ENCODE data around the gene URAD. TPM values are rescaled to one million over a fixed set of nuclear protein-coding genes. Genes with fewer than 3 reads are reported as not detected.

URAD gene
- total RNA-seq, 2 experiments from 2014 or later, result not detected

DNA sequence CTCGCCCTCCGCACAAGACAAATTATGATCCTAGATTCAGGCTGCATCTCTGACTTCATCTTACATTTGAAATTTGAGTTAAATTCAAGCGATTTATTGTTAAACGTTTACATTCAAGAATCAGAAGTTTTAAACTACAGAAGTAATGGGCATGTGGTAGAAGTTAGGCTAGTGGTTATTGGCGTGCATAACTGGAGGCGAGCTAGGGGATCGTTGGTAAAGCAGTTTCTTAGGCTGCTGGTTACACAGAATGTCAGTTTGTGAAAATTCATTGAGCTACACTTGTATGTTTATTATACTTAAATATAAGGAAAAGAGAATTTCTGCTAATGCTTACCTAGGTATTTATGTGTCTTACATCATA lies 18.6 kb downstream of the URAD start:
- Histone ChIP-seq H3K4me2 (ENCODE audit: low read length) (no peak overlapping the region), H2AFZ (ENCODE audit: low read length) (no peak overlapping the region)
- intact Hi-C loops (cut with micrococcal nuclease; ENCODE audit: unreplicated experiment), result no loop called here

DNA sequence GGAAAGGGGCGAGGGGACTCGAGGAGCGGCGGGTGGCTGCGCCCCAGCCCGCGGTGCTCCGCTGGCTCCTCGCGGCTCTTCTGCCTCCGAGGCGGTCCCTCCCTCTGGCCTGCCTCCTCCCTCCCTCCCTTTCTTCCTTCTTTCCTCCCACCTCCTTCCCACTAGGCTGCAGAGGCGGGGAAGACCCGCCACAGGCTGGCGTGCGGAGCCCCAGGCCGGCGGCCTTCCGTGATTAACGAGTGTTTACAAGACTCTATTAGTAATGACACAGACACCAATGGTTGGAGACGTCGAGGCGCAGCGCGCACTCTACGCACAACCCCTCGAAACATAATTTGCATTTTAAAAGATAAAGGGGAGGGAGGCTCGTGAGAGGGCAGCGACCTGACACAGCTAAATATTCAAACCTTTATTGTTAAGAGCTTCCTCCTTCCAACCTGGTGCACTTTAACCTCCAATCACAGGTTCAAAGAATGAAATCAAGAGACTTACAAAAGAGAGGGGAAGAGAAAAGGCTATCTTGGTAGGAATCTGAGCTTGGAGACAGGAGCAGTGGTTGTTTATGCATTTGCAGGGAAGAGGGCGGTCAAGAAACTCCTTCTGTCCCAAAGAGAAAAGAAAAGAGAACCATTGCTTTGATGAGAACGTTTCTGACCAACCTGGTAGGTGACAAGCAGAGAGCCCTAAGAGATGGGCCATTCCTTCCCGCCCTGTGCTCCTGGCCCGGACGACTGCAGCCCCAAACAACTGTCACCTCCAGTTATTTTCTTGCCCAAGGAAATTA lies 19.2 kb downstream of the URAD start, which contains the start of gene CDX2:
Gene CDX2 (minus strand): TSS at position 234 of the 784 bp plus-strand sequence. CDS start 309 bp downstream, outside the sequence.
- Histone ChIP-seq H3K4me3 (ENCODE audit: low read depth, low read length, poor library complexity, severe bottlenecking) (no peak within 1 kb of the TSS), H4K20me1 (ENCODE audit: insufficient read depth, low read length) (no peaks in the 10 kb centered on the region), H3K4me2 (ENCODE audit: low read length) (no peak within 1 kb of the TSS), H3K36me3 (ENCODE audit: insufficient read depth, low read length) (no peaks in the 10 kb centered on the region), H3K4me1 (ENCODE audit: insufficient read depth, low read length, poor library complexity, severe bottlenecking) (no peaks in the 10 kb centered on the region), H3K79me2 (ENCODE audit: insufficient read depth, low read depth, low read length) (no peaks in the 10 kb centered on the region), H3K27ac (ENCODE audit: low read depth, low read length, poor library complexity, severe bottlenecking) (no peak within 1 kb of the TSS), H3K9me2 (ENCODE audit: insufficient read depth, low read length) (no peaks in the 10 kb centered on the region), H3K9me3 (ENCODE audit: low read length) (no peaks in the 10 kb centered on the region), H2AFZ (ENCODE audit: low read length) (no peak within 1 kb of the TSS)
- intact Hi-C loops (cut with micrococcal nuclease; ENCODE audit: unreplicated experiment), result no loop called here
- TF ChIP-seq, protein P1, sequence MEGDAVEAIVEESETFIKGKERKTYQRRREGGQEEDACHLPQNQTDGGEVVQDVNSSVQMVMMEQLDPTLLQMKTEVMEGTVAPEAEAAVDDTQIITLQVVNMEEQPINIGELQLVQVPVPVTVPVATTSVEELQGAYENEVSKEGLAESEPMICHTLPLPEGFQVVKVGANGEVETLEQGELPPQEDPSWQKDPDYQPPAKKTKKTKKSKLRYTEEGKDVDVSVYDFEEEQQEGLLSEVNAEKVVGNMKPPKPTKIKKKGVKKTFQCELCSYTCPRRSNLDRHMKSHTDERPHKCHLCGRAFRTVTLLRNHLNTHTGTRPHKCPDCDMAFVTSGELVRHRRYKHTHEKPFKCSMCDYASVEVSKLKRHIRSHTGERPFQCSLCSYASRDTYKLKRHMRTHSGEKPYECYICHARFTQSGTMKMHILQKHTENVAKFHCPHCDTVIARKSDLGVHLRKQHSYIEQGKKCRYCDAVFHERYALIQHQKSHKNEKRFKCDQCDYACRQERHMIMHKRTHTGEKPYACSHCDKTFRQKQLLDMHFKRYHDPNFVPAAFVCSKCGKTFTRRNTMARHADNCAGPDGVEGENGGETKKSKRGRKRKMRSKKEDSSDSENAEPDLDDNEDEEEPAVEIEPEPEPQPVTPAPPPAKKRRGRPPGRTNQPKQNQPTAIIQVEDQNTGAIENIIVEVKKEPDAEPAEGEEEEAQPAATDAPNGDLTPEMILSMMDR (conservative IDR thresholded peaks at IDR 0.05; ENCODE audit: low read length), result no peak
- TF ChIP-seq EZH2phosphoT487 (IDR thresholded peaks at IDR 0.05; ENCODE audit: borderline replicate concordance, low read depth, low read length), result no peak
- ChIA-PET CTCF (ENCODE audit: unreplicated experiment) (no interaction called here), POLR2A (no interaction called here)
- no peak for DNase-seq (ENCODE audit: low spot score)
- no TSS peak for BruUV-seq (replicated peaks)

More for the DNA sequence above, 18.6 kb downstream of the URAD start:
- Histone ChIP-seq H3K36me3 (ENCODE audit: insufficient read depth, low read length) (no peaks in the 10 kb centered on the region), H3K9me2 (ENCODE audit: insufficient read depth, low read length) (no peaks in the 10 kb centered on the region), H3K9me3 (ENCODE audit: low read length) (no peaks in the 10 kb centered on the region), H3K4me3 (ENCODE audit: low read depth, low read length, poor library complexity, severe bottlenecking) (no peak overlapping the region), H3K27ac (ENCODE audit: low read depth, low read length, poor library complexity, severe bottlenecking) (no peak overlapping the region), H3K4me1 (ENCODE audit: insufficient read depth, low read length, poor library complexity, severe bottlenecking) (no peaks in the 10 kb centered on the region), H4K20me1 (ENCODE audit: insufficient read depth, low read length) (no peaks in the 10 kb centered on the region), H3K79me2 (ENCODE audit: insufficient read depth, low read depth, low read length) (no peaks in the 10 kb centered on the region)
- ChIA-PET POLR2A (no interaction called here), CTCF (ENCODE audit: unreplicated experiment) (no interaction called here)
- BruUV-seq (replicated peaks), result no TSS peak
- TF ChIP-seq, protein P1 (conservative IDR thresholded peaks at IDR 0.05; ENCODE audit: low read length), result no peak
- DNase-seq (ENCODE audit: low spot score), result no peak

DNA sequence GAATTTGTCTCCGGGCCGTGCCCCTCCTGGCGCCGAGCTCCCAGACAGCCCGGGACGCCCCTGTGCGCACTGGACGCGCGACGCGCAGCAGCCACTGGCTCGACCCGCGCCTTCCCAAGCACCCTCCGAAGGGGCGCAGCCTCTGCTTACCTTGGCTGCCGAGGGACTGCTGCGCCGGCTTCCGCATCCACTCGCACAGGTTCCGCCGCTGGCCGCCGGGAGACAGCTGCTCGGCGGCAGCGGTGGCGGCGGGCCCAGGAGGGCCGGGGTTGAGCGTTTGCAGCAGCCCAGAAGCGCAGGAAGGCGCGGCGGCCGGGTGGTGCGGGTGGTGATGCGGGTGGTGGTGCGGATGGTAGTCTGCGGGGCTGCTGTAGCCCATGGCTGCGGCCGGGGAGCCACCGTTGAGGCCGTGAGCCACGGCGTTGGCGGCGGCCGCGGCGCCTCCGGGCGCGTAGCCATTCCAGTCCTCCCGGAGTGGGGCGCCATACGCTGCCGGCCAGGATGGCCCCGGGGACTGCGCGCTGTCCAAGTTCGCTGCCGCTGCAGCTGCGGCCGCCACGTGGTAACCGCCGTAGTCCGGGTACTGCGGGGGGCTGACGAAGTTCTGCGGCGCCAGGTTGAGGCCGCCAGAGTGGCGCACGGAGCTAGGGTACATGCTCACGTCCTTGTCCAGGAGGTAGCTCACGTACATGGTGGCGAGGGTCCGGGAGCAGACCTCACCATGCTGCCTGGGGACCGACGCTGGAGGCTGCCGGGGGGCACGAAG lies 20.0 kb downstream of the URAD start:
- Histone ChIP-seq H2AFZ (ENCODE audit: low read length) (no peak overlapping the region), H3K4me2 (ENCODE audit: low read length) (no peak overlapping the region), H3K36me3 (ENCODE audit: insufficient read depth, low read length) (no peaks in the 10 kb centered on the region), H3K79me2 (ENCODE audit: insufficient read depth, low read depth, low read length) (no peaks in the 10 kb centered on the region), H3K4me1 (ENCODE audit: insufficient read depth, low read length, poor library complexity, severe bottlenecking) (no peaks in the 10 kb centered on the region), H3K9me3 (ENCODE audit: low read length) (no peaks in the 10 kb centered on the region), H4K20me1 (ENCODE audit: insufficient read depth, low read length) (no peaks in the 10 kb centered on the region), H3K4me3 (ENCODE audit: low read depth, low read length, poor library complexity, severe bottlenecking) (no peak overlapping the region), H3K27ac (ENCODE audit: low read depth, low read length, poor library complexity, severe bottlenecking) (no peak overlapping the region), H3K9me2 (ENCODE audit: insufficient read depth, low read length) (no peaks in the 10 kb centered on the region)
- CTCF ChIA-PET (ENCODE audit: unreplicated experiment), result no interaction called here
- TF ChIP-seq, protein P1 (conservative IDR thresholded peaks at IDR 0.05; ENCODE audit: low read length), result no peak
- no peak for TF ChIP-seq EZH2phosphoT487 (IDR thresholded peaks at IDR 0.05; ENCODE audit: borderline replicate concordance, low read depth, low read length)
- no TSS peak for BruUV-seq (replicated peaks)
- POLR2A ChIA-PET, result no interaction called here
- intact Hi-C loops (cut with micrococcal nuclease; ENCODE audit: unreplicated experiment), result no loop called here
- no peak for DNase-seq (ENCODE audit: low spot score)

Measured in OCI-LY7 (cell line).